AG10803 (cell line): ENCODE data around the gene ACTMAP.

Source experiments
- DNase-seq: peaks from one replicate; pipeline ENCODE4 v3.0.0; 2010; ENCODE audit warnings: low read depth
- H3K4me3 ChIP-seq: 2 replicates; pipeline ENCODE4 v1.5.1; 2011; ENCODE audit warnings: mild to moderate bottlenecking, low read length, control low read depth
- TF ChIP-seq, protein P1 (sequence below): conservative IDR thresholded peaks from 2 replicates; pipeline ENCODE4 v1.5.1; 2011; ENCODE audit warnings: mild to moderate bottlenecking, low read length, control low read depth, inconsistent platforms

Gene ACTMAP

DNA sequence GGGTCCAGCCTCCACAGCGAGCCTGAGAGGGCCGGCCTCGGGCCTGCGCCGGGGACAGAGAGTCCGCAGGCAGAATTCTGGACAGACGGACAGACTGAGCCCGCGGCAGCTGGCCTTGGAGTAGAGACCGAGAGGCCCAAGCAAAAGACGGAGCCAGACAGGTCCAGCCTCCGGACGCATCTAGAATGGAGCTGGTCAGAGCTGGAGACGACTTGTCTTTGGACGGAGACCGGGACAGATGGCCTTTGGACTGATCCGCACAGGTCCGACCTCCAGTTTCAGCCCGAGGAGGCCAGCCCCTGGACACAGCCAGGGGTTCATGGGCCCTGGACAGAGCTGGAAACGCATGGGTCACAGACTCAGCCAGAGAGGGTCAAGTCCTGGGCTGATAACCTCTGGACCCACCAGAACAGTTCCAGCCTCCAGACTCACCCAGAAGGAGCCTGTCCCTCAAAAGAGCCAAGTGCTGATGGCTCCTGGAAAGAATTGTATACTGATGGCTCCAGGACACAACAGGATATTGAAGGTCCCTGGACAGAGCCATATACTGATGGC is 32.9 kb downstream of the ACTMAP start:
- peak overlapping the region; percentile 94 for H3K4me3 ChIP-seq
- TF ChIP-seq, protein P1, sequence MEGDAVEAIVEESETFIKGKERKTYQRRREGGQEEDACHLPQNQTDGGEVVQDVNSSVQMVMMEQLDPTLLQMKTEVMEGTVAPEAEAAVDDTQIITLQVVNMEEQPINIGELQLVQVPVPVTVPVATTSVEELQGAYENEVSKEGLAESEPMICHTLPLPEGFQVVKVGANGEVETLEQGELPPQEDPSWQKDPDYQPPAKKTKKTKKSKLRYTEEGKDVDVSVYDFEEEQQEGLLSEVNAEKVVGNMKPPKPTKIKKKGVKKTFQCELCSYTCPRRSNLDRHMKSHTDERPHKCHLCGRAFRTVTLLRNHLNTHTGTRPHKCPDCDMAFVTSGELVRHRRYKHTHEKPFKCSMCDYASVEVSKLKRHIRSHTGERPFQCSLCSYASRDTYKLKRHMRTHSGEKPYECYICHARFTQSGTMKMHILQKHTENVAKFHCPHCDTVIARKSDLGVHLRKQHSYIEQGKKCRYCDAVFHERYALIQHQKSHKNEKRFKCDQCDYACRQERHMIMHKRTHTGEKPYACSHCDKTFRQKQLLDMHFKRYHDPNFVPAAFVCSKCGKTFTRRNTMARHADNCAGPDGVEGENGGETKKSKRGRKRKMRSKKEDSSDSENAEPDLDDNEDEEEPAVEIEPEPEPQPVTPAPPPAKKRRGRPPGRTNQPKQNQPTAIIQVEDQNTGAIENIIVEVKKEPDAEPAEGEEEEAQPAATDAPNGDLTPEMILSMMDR: no peak
- DNase-seq: no peak

DNA sequence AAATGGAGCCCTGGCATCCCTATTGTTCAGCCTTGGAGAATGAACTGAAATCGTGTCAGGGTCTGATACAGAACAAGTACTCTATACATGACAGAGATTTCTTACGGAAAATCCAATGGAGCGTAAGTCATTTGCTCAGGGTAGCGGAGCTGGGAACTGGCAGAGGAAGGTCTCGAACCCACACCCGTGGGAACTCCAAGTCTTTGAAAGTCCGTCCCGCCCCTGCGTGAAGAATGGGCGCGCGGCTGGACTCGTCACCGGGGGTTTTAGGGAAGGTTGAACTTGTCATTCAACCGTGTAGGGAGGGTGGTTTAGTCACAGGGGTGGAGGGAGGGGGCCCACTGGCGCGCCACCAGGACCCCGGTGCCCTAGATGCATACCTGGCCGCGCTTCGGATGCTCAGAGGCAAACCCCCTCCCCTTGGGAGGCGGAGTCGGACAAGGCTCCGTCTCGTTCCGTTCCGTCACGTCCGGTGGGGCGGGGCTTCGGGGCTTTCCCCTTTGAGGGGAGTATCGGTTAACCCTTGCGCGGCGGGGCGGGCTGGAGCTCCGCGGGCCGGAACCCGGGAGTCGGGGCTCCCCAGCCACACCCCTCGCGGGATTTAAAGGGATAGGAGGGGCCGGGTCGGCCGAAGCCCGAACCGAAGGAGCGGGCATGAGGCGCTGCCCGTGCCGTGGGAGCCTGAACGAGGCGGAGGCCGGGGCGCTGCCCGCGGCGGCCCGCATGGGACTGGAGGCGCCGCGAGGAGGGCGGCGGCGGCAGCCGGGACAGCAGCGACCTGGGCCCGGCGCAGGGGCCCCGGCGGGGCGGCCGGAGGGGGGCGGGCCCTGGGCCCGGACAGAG is 33.6 kb downstream of the ACTMAP start, which contains the start of the genes COQ8B and ITPKC:
COQ8B (minus strand) TSS at position 405 of the 843 bp plus-strand sequence. CDS start 2,254 bp downstream, outside the sequence.
ITPKC (plus strand) TSS at position 631 of the 843 bp plus-strand sequence; CDS start at position 655, 24 bp downstream.
- DNase-seq: peak; percentile 96
- H3K4me3 ChIP-seq: peak within 1 kb of the TSS; percentile 94
- TF ChIP-seq, protein P1: no peak

DNA sequence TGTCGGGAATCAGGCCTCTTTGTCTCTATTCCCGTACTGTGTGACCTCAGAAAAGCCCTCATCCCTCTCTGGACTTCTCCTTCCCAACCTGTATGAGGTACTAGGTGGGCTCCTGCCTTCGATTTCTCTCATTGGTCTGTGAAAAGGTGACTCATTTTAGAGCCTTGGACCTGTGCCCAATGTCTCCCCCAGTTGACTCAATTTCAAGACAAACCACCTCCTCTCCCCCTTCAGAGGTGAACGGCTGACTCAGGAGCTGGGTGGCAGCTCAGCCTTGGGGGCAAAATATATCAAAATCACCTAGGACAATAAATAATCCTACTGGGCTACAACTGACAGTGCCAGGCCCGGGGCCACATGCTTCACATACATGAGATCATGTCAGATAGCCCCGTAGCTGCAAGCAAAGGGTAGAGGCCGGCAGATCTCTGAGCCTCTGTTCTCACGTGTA is 34.2 kb downstream of the ACTMAP start:
- DNase-seq: no peak
- TF ChIP-seq, protein P1: no peak
- H3K4me3 ChIP-seq: peak overlapping the region; percentile 94

DNA sequence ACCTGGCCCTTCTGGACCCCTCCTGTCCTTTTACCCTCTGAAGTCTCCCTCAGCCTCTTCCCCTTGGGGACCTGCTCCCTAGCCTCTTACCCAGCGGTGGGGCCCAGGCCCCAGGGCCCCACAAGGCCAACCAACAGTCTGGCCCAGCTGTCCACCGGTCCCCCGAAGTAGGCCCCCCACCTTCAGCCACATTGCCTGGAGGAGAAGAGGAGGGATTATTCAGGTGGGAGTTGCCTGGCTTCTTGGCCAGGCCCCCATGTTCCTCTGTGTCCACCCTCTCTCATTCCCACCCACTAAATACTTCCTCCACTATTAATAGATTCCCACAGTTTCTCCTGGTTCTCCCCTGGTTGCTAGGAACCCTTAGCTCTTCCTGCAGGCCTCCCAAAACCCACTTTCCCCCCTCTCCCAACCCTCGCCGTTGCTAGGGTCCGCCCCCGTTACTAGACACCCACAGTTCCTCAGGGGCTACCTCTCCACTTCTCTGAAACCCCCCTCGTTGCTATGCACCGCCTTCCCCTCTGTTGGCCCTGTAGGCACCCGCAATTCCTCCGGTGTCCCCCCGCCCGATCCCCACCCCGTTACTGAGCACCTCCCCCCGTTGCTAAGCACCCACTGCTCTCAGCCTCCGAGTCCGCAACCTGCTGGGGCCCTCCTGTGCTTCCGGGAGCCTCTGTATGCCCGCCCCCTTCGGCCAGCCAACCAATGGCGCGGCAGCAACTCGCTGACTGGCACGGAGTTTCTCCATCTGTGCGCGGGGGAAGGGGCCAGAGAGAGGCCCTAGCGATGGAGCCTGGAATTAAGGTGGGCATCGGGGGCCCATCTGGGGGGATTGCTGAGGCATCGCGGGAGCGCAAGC is 35.6 kb downstream of the ACTMAP start:
- DNase-seq: peak; percentile 90
- H3K4me3 ChIP-seq: peak overlapping the region; percentile 73
- TF ChIP-seq, protein P1: 0 out of 2 replicates have a peak, but pooled peaks have one; percentile 4

DNA sequence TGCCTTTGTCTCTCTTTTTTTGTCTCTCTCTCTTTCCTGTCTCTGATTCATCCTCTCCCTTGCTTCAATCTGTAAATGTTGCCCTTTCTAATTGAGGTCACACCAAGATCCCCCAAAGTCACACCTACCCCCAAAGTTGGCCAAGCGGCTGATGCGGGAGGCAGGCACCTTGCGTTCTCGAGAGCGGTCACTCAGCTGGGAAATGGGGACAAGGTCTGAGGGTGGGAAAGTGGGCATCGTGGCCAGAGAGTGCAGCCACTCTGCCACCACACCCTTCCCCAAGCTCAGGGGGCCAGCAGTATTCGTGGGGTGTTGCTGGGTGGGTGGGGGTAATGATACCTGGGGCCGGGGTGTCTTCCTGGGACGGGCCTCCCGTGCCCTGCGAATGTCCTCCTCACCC is 36.3 kb downstream of the ACTMAP start:
- TF ChIP-seq, protein P1: no peak
- peak overlapping the region; percentile 73 for H3K4me3 ChIP-seq
- no peak for DNase-seq

DNA sequence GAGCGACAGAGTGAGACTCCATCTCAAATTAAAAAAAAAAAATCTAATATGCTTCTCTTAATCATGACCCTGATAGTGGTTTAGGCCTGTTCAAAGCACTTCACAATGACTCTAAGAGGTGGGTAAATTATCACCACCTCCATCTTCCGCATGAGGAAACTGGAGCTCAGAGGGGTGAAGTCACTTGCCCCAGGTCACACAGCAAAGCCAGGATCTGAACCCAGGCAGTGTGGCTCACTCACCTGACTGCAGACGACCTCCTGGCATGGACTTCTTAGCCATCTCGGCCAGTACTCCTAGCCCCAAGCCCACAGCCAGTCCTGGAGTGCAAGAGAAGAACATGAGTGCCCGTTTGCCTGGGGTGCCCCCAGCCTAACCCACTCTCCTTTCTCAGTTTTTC is 40.5 kb downstream of the ACTMAP start:
- TF ChIP-seq, protein P1: no peak
- H3K4me3 ChIP-seq: no peak overlapping the region
- no peak for DNase-seq
